Esophagus squamous epithelium (tissue), 4 donors: ENCODE results near the gene TSEN2.

Experiments
- POLR2A ChIP-seq, 4 donors: fragments of 450-650 bp; IDR thresholded peaks; one replicate each; pipeline ENCODE4 v1.6.1; 2017; ENCODE audit warnings: antibody characterized with exemption in 4 of 4, mild to moderate bottlenecking in 4 of 4, moderate library complexity in 3 of 4
- TF ChIP-seq, protein P1 (sequence below), 6 experiments: fragments of 450-650 bp in 4 of 6; fragments of 200-600 bp in 2 of 6; sonication (generic) in 2 of 6; IDR thresholded peaks; one replicate each; pipeline ENCODE4 v1.5.1; 2016 to 2019; ENCODE audit warnings: antibody characterized with exemption in 6 of 6, mild to moderate bottlenecking in 4 of 6, moderate library complexity in 4 of 6

DNA sequence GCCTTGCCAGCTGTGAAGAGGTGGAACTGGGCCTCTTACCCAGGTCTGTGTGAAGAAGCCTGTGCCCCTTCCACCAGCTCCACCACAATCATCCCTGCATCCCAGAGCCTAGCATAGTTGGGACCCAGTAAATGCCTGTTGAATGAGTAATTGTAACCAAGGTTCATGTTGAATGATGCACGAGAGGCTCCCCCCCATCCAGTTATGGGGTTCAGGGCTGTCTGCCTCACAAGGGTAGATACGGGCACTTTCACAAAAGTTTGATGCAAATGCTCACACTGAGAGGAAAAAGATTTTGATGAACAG is 29.5 kb upstream of the TSEN2 start:
- TF ChIP-seq, protein P1, sequence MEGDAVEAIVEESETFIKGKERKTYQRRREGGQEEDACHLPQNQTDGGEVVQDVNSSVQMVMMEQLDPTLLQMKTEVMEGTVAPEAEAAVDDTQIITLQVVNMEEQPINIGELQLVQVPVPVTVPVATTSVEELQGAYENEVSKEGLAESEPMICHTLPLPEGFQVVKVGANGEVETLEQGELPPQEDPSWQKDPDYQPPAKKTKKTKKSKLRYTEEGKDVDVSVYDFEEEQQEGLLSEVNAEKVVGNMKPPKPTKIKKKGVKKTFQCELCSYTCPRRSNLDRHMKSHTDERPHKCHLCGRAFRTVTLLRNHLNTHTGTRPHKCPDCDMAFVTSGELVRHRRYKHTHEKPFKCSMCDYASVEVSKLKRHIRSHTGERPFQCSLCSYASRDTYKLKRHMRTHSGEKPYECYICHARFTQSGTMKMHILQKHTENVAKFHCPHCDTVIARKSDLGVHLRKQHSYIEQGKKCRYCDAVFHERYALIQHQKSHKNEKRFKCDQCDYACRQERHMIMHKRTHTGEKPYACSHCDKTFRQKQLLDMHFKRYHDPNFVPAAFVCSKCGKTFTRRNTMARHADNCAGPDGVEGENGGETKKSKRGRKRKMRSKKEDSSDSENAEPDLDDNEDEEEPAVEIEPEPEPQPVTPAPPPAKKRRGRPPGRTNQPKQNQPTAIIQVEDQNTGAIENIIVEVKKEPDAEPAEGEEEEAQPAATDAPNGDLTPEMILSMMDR (IDR thresholded peaks at IDR 0.05), result no peak
- no peak for TF ChIP-seq POLR2A (IDR thresholded peaks at IDR 0.05)
